Measurements from ENCODE around the gene PMP22. TPM values are rescaled to one million over a fixed set of nuclear protein-coding genes. Genes with fewer than 3 reads are reported as not detected.

PMP22 gene
- total RNA-seq, 1 experiment from 2014 or later, result 27.4 TPM

GRCh38 chr17:15274017-15274416 is 8.9 kb upstream of the PMP22 start:
- DNase-seq (ENCODE audit: low spot score), result no peak

DNA sequence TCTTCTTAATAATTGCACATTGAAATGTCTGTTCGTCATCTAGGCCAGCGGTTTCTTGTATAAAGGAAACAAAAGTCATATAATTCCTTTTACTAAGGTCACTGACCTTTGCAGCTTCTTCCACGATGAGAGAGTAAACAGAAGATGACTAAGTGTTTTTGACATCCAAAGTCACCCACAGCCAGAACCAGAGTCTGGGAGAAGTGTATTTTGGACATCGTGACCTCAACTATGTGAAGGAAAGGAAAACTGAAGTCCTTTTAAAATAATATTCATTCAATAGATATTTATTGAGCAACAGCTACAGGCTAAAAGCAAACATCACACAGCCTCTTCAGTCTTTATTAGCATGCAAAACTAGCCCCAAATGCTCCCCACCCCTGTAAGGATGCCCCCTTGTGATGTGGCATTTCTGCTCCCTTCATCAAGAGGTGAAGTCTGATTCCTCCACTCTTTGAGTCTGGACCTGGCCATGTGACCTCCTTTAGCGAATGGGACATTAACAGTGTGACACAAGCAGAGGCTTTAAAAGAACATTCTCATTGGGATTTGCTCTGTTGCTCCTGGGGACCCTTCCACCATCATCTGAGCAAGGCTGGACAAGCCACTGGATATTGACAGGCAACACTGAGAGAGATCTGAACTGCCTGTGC is 8.1 kb upstream of the PMP22 start:
- peak; percentile 62 for DNase-seq (ENCODE audit: low spot score)

DNA sequence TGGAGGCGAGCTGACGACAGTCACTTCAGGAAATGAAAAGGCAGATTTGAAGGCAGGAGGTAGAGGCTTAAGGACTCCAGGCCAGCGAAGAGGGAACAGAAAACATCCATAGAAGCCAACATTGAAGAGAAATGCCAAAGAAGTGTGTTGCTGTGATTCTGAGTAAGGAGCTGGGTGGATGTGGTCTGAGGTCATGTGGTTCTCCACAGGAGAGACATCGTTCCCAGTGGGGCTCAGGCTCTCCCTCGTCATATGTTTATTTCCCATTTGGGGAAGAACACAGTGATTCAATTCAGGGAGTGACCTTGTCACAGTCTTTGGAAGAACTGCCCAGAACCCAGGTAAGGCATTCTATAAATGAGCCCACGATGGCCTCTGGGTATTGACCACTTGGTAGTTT is 6.6 kb upstream of the PMP22 start:
- no peak for DNase-seq (ENCODE audit: low spot score)

GRCh38 chr17:15270628-15271381 is 5.7 kb upstream of the PMP22 start:
- DNase-seq (ENCODE audit: low spot score), result no peak

DNA sequence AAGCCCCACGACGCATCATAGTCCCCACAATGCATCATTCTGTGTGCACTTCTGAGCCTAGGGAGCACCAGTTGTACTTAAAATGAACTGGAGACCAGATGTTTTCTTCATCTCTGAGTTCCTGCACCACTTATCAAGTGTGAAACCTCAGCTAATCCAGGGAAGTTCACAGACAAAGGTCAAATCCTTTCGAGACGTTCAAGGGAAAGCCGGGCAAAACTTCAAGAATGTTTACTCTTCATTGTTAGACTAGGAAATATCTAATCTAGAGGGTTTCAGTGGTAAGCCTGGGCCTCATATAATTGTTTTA is 4.6 kb upstream of the PMP22 start:
- DNase-seq (ENCODE audit: low spot score), result no peak

DNA sequence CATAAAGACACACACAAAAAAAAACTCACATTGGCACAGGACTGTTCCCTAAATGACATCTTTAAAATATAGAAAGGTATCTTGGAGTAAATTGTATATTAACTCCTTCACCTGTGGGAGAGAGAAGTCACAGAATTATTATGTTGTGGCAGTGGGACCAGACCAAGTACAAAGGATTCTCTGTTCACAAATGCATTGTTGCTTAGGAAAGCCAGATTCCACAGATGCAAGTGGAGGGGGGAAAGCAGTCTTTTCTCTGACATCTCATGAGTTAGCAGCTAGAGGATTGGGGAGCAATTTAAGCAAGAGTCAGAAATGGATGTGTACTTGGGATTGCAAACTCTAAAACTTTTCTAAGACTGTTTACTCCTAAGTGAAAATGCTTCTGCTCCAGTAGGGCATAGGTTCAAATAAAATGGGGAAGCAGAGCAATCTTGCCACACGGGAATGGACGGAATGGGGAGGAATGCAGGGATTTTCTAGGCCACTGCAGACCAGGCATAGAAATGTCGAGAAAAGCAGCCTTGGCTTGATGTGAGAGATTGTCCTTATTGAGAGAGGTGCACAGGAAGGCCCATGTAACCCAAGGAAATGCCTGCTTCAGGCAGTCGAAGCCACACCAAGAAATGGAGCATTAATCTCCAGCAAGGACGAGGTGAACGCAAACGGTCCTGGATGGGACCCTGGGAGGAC is 4.1 kb upstream of the PMP22 start:
- DNase-seq (ENCODE audit: low spot score), result no peak

GRCh38 chr17:15268461-15268860 is 3.3 kb upstream of the PMP22 start:
- DNase-seq (ENCODE audit: low spot score), result no peak

GRCh38 chr17:15267996-15268395 is 2.9 kb upstream of the PMP22 start:
- DNase-seq (ENCODE audit: low spot score), result no peak

GRCh38 chr17:15266325-15267125 is 1.4 kb upstream of the PMP22 start:
- no peak for DNase-seq (ENCODE audit: low spot score)

- DNase-seq (ENCODE audit: low spot score), result no peak
These were observed 584 bp downstream of the PMP22 start for GRCh38 chr17:15264542-15264941.

GRCh38 chr17:15263680-15264079 is 1.4 kb downstream of the PMP22 start:
- DNase-seq (ENCODE audit: low spot score), result no peak

- peak; percentile 68 for DNase-seq (ENCODE audit: low spot score)
These were observed 1.9 kb downstream of the PMP22 start for GRCh38 chr17:15263206-15263579.

DNA sequence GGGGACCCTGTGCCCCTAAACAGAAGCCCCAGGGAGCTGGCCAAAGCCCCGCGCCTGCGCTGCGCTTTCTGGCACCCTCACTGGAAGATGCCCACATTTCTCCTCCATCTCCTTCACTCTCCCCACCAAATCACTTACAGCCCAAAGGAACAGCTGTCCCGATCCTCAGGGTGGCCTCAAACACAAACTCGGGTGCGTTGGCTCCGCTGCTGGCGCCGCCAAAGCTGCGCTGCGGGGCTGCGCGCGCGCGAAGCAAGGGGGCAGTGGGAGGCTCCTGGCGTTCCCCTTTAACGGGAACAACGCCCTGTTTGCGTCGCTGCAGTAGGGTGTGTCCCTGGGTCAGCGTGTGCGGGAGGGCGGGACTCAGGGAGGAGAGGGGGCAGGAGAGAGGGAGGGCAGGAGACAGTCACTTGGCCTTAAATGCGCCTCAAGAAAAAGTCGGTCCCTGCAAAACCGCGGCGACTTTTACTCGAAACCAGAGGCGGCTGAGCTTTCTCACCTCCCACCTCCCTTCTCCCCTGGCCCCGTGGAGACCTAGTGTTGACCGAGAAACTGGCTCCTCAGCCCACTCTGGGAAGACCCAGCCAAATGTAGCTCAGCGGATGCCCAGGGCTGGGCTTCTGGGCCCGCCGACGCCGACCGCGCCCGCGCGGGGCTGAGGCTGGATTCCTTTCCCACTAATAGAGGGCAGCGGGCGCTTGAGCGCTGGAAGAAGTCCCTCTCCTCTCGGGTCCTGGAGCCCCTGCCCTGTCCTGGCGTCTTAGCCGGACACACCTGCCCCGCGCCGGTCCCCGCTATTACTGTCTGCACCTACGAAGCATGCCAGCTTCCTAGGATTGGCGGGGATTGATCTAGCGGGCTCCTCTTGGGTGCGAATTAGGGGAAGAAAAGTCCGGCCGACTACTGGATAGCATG is 2.6 kb downstream of the PMP22 start:
- peak; percentile 90 for DNase-seq (ENCODE audit: low spot score)

DNA sequence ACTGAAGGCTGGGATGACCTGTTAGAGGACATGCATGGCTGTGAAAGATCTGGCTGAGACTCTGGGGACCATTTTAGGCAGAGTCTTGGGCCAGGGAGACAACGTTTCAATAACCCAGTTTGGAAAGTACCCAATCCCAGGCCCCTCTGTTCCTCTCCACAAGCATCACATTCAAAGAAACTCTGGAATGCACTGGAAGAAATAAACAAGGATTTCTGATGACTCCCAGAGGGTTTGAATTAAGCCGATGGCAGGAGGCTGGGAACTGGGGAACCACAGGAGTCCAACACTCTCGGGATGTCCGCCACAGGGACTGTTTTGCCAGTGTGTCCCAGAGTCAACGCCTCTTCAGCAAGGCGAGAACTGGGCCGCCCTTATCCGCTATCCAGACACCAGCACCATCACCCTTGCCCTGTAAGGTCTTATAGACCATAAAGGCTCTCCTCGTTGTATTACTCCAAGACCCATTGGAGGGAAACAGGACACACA is 3.3 kb downstream of the PMP22 start:
- peak; percentile 18 for DNase-seq (ENCODE audit: low spot score)

- DNase-seq (ENCODE audit: low spot score), result peak; percentile 58
These were observed 3.8 kb downstream of the PMP22 start for GRCh38 chr17:15261258-15261801.

DNA sequence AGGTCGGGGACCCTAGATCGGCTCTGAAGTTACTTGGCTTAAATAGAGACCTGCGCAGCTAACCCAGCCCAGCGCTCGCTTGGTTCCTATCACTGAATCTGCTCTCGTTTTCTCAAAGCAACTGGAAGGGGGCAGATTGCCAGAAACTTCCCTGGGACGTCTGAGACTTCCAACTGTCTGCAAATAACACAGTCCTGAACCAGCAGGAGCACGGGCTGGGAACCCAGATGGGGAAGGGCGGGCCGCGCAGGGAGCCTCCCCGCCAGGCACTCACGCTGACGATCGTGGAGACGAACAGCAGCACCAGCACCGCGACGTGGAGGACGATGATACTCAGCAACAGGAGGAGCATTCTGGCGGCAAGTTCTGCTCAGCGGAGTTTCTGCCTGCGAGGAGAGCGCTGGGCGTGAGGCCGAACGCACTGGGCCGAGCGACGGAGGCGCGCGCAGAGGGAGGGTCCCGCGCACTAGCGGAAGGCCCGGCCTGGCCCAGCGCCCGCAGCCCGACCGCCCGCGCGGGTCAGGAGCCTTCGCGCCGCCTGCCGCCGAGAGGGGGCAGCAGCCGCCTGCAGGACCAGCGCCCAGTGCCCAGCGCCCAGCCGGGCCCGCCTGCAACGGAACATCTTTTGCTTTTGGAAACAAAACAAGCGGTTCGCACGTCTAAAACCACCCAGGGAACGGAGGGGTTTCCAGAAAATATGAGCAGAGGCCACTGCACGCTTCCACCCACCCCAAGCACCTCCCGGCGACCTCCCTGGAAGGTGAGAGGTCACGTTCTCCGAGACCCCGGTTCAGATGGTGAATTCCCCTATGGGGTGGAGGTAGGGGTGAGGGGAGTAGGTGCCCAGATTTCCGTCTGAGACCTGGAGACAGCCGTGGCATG is 4.5 kb downstream of the PMP22 start:
- DNase-seq (ENCODE audit: low spot score), result peak; percentile 67

DNA sequence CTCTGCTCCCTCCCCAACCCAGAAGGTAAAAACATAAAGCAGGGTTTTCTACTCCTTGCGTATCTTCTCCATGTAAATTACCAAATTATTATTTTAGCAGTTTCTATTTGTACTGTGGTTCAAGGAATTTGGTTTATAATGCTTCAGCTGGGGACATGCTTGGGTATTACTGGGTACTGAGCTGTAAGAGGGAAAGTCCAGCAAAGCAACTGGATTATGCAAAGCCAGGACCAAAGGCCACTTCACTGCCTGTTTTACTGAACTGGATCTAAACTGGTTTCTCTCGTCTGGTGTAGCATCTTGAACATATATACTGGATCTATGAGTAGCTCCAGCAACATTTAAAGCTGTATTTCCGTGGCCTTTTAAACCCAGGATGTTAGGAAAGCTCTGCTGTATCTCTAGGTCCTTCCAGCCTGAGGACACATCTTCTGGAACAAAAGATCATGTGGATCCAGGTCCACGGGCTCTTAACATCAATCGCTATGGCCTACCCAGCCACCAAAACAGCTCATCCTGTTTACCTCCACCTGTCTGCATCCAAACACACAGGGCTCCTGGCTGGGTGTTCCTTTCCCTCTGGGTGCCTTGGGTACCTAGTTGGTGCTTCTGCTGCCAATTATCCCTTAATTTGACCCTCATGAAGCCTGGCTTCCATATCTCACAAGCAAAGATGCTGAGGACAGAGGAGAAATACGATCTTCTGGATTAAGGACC is 7.2 kb downstream of the PMP22 start:
- no peak for DNase-seq (ENCODE audit: low spot score)

GRCh38 chr17:15257258-15257788 is 7.8 kb downstream of the PMP22 start:
- peak; percentile 88 for DNase-seq (ENCODE audit: low spot score)

DNA sequence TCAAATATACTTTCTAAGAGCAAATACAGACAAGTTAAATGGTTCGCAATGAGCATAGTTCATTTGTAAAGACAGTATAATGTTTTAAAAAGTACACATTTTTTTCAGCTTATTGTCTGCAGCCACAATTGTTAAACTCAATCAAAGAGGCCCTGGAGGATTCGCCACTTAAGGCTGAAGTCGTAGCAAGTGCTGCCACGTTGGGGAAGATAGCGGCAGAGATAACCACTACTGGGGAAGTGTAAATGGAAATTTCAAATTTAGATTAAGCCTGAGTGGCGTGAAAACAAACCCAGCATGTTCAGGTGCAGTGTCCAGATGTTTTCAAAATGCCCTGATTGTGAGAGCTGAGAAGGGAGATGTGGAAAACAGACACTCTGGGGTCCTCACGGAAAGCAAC is 8.4 kb downstream of the PMP22 start:
- no peak for DNase-seq (ENCODE audit: low spot score)

All from H4 (cell line).